ENCODE results near the gene STK16. TPM values are rescaled to one million over a fixed set of nuclear protein-coding genes. Genes with fewer than 3 reads are reported as not detected.
"Not testable (repeated sequence)": the region's sequence is repeated elsewhere in the genome, so short reads cannot be mapped to it uniquely, and the experiment has no call there.

The STK16 gene
- total and polyA plus RNA-seq, 4 donors: 16.4 to 38.7 (median 30.7) TPM

DNA sequence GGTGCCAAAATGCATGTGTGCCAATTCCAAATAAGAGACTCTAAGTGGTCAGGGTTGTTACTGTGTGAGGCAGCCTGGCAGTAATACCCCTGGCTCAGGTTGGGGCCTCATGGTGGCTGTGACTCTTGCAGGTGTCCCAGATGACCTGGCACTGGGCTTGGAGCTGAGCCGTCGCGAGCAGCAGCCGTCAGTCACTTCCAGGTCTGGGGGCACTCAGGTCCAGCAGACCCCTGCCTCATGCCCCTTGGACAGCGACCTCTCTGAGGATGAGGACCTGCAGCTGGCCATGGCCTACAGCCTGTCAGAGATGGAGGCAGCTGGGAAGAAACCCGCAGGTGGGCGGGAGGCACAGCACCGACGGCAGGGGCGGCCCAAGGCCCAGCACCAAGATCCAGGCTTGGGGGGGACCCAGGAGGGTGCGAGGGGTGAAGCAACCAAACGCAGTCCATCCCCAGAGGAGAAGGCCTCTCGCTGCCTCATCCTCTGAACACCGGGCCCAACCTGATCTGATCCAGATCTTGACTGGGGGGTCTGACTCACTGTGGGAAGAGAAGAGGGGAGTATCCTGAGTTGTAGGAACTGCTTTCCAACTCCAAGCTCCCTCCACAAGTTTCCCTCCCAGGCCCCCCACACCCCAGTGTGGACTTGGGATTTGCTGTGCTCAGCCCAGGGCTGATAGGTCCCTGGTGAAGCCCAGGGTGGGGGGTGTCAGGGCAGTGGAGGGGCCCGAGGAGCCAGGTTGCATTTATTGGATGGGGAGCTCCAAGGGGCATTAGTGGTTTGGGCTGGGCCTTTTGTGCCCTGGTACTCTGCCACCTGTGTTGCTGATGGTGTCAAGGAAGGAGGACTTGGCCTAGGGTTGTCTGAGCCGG lies 39.5 kb downstream of the STK16 start:
- Histone ChIP-seq H3K9me3 (ENCODE audit: control insufficient read depth, insufficient read depth, low read length) (no peaks in the 10 kb centered on the region), H3K27me3 (ENCODE audit: control insufficient read depth, insufficient read depth, low read length) (no peaks in the 10 kb centered on the region), H3K4me3 (ENCODE audit: low read depth, low read length) (no peak overlapping the region), H3K36me3 (ENCODE audit: control insufficient read depth, insufficient read depth, low read length) (peaks cover 72% of the 10 kb centered on the region), H3K27ac (ENCODE audit: low read depth, low read length) (peak overlapping the region; percentile 67), H3K4me1 (ENCODE audit: control insufficient read depth, insufficient read depth, low read length) (peaks cover 68% of the 10 kb centered on the region)
- 88% methylated on average over 12 of the region's 16 CpGs for WGBS (ENCODE audit: insufficient coverage)
- DNase-seq (ENCODE audit: low read depth in 4 of 6, low spot score in 6 of 6): no peak

DNA sequence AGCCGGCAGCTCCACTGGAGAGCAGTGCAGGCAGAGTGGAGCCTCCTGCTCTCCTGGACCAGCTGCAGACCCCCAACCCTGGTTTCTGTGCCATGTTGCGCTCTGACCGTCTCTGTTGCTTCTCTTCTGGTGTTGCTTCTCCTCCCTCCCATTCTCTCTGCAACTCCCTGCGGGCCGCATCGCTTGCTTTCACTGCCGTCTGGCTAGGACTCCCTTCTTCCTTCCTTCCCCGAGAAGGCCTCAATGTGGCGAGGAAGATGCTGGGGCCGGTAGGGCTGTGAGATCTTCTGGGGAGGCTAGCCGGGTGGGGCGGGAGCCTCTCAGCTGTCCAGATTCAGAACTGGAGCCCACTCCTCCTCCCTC lies 40.1 kb downstream of the STK16 start:
- DNase-seq (ENCODE audit: low read depth in 4 of 6, low spot score in 6 of 6): no peak
- H3K36me3 ChIP-seq (ENCODE audit: control insufficient read depth, insufficient read depth, low read length): peaks cover 74% of the 10 kb centered on the region
- peaks cover 68% of the 10 kb centered on the region for H3K4me1 ChIP-seq (ENCODE audit: control insufficient read depth, insufficient read depth, low read length)
- no peak overlapping the region for H3K4me3 ChIP-seq (ENCODE audit: low read depth, low read length)
- WGBS (ENCODE audit: insufficient coverage): 83% methylated on average over 4 of the region's 12 CpGs
- no peaks in the 10 kb centered on the region for H3K27me3 ChIP-seq (ENCODE audit: control insufficient read depth, insufficient read depth, low read length)
- H3K27ac ChIP-seq (ENCODE audit: low read depth, low read length): peak overlapping the region; percentile 67
- H3K9me3 ChIP-seq (ENCODE audit: control insufficient read depth, insufficient read depth, low read length): no peaks in the 10 kb centered on the region

- DNase-seq (ENCODE audit: low read depth in 4 of 6, low spot score in 6 of 6): peak in 2 of 6 donors; percentile 79 to 80
- H3K4me3 ChIP-seq (ENCODE audit: low read depth, low read length): no peak overlapping the region
- no peaks in the 10 kb centered on the region for H3K9me3 ChIP-seq (ENCODE audit: control insufficient read depth, insufficient read depth, low read length)
- WGBS (ENCODE audit: insufficient coverage): 30% methylated on average over 9 of the region's 17 CpGs
- peaks cover 68% of the 10 kb centered on the region for H3K4me1 ChIP-seq (ENCODE audit: control insufficient read depth, insufficient read depth, low read length)
- peaks cover 75% of the 10 kb centered on the region for H3K36me3 ChIP-seq (ENCODE audit: control insufficient read depth, insufficient read depth, low read length)
- peak overlapping the region; percentile 76 for H3K27ac ChIP-seq (ENCODE audit: low read depth, low read length)
- no peaks in the 10 kb centered on the region for H3K27me3 ChIP-seq (ENCODE audit: control insufficient read depth, insufficient read depth, low read length)
Observed at GRCh38 chr2:219285894-219286425, 40.7 kb downstream of the STK16 start.

DNA sequence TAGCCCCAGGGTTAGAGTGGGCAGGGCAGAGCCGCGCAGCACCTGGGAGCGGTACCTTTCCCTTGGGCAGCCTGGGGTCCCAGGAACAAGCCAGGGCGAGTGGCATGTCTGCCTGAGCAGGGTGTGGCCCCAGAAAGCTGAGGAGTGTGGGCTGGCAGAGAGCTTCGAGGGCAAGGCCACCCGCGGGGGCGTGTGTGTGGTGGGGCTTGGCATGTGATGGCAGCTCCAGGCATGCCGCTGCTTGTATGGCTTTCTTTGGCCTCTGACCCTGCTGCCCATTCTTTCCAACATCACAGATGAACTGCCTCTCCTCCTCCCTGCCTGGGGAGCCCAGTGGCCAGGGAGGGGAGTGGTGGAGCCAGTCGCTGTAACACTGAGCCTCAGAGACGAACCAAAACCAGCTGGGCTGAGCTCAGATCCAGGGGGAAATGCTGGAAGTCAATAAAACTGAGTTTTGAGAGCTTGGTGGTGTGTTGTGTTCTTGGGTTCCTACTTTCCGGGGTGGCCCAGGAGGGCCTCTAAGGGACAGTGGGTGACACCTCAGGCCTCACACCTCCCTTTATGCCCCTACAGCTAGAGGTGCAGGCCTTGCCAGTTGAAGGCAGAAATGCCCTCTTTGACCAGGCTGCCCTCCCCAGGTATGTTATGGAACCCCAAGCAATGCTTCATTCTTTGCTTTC lies 41.3 kb downstream of the STK16 start:
- peaks cover 65% of the 10 kb centered on the region for H3K4me1 ChIP-seq (ENCODE audit: control insufficient read depth, insufficient read depth, low read length)
- DNase-seq (ENCODE audit: low read depth in 4 of 6, low spot score in 6 of 6): peak in 1 of 6 donors; percentile 32
- peaks cover 69% of the 10 kb centered on the region for H3K36me3 ChIP-seq (ENCODE audit: control insufficient read depth, insufficient read depth, low read length)
- no peaks in the 10 kb centered on the region for H3K9me3 ChIP-seq (ENCODE audit: control insufficient read depth, insufficient read depth, low read length)
- H3K27ac ChIP-seq (ENCODE audit: low read depth, low read length): peak overlapping the region; percentile 76
- H3K27me3 ChIP-seq (ENCODE audit: control insufficient read depth, insufficient read depth, low read length): no peaks in the 10 kb centered on the region
- H3K4me3 ChIP-seq (ENCODE audit: low read depth, low read length): no peak overlapping the region
- WGBS (ENCODE audit: insufficient coverage): 76% methylated on average over 10 of the region's 12 CpGs

DNA sequence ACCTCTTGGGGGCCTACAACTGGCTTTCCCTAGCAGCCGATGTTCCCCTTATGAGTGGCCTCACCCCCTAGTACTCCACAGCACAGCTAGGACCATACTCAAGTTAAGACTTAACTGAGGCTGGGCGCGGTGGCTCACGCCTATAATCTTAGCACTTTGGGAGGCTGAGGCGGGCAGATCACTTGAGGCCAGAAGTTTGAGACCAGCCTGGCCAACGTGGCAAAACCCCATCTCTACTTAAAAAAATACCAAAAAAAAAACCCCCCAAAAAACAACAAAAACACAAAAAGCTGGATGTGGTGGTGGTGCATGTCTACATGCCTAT lies 41.8 kb downstream of the STK16 start:
- DNase-seq (ENCODE audit: low read depth in 4 of 6, low spot score in 6 of 6); H3K27me3 ChIP-seq (ENCODE audit: control insufficient read depth, insufficient read depth, low read length); H3K9me3 ChIP-seq (ENCODE audit: control insufficient read depth, insufficient read depth, low read length); H3K4me3 ChIP-seq (ENCODE audit: low read depth, low read length): not testable (repeated sequence)
- peaks cover 64% of the 10 kb centered on the region for H3K36me3 ChIP-seq (ENCODE audit: control insufficient read depth, insufficient read depth, low read length)
- H3K4me1 ChIP-seq (ENCODE audit: control insufficient read depth, insufficient read depth, low read length): peaks cover 60% of the 10 kb centered on the region
- 85% methylated on average over 4 of the region's 6 CpGs for WGBS (ENCODE audit: insufficient coverage)
- peak overlapping the region; percentile 76 for H3K27ac ChIP-seq (ENCODE audit: low read depth, low read length)

GRCh38 chr2:219287580-219288265 lies 42.4 kb downstream of the STK16 start:
- WGBS (ENCODE audit: insufficient coverage): 84% methylated on average over 9 of the region's 10 CpGs
- Histone ChIP-seq H3K4me1 (ENCODE audit: control insufficient read depth, insufficient read depth, low read length) (peaks cover 59% of the 10 kb centered on the region), H3K27ac (ENCODE audit: low read depth, low read length) (no peak overlapping the region), H3K9me3 (ENCODE audit: control insufficient read depth, insufficient read depth, low read length) (no peaks in the 10 kb centered on the region), H3K36me3 (ENCODE audit: control insufficient read depth, insufficient read depth, low read length) (peaks cover 62% of the 10 kb centered on the region), H3K27me3 (ENCODE audit: control insufficient read depth, insufficient read depth, low read length) (no peaks in the 10 kb centered on the region), H3K4me3 (ENCODE audit: low read depth, low read length) (no peak overlapping the region)
- no peak for DNase-seq (ENCODE audit: low read depth in 4 of 6, low spot score in 6 of 6)

DNA sequence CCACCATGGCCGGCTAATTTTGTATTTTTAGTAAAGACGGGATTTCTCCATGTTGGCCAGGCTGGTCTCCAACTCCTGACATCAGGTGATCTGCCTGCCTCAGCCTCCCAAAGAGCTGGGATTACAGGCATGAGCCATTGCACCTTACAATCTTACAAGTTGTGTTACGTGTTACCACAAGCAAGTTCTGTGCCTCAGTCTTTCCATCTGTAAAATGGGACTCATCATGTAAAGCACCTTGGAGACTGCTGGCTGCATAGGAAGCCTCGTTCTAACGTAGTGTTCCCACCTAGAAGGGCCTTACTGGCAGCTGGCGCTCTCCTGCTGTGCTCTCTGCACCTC lies 43.9 kb downstream of the STK16 start:
- Histone ChIP-seq H3K27me3 (ENCODE audit: control insufficient read depth, insufficient read depth, low read length) (no peaks in the 10 kb centered on the region), H3K9me3 (ENCODE audit: control insufficient read depth, insufficient read depth, low read length) (no peaks in the 10 kb centered on the region), H3K4me3 (ENCODE audit: low read depth, low read length) (no peak overlapping the region), H3K36me3 (ENCODE audit: control insufficient read depth, insufficient read depth, low read length) (peaks cover 52% of the 10 kb centered on the region), H3K27ac (ENCODE audit: low read depth, low read length) (peak overlapping the region; percentile 94), H3K4me1 (ENCODE audit: control insufficient read depth, insufficient read depth, low read length) (peaks cover 59% of the 10 kb centered on the region)
- DNase-seq (ENCODE audit: low read depth in 4 of 6, low spot score in 6 of 6): no peak
- WGBS (ENCODE audit: insufficient coverage): 60% methylated on average over 6 of the region's 6 CpGs

- H3K4me1 ChIP-seq (ENCODE audit: control insufficient read depth, insufficient read depth, low read length): peaks cover 61% of the 10 kb centered on the region
- WGBS (ENCODE audit: insufficient coverage): 38% methylated on average over 10 of the region's 16 CpGs
Observed at GRCh38 chr2:219289537-219290361, 44.5 kb downstream of the STK16 start.

More at GRCh38 chr2:219289537-219290361, 44.5 kb downstream of the STK16 start:
- peak overlapping the region; percentile 94 for H3K27ac ChIP-seq (ENCODE audit: low read depth, low read length)
- H3K27me3 ChIP-seq (ENCODE audit: control insufficient read depth, insufficient read depth, low read length): no peaks in the 10 kb centered on the region
- no peak overlapping the region for H3K4me3 ChIP-seq (ENCODE audit: low read depth, low read length)
- no peaks in the 10 kb centered on the region for H3K9me3 ChIP-seq (ENCODE audit: control insufficient read depth, insufficient read depth, low read length)
- DNase-seq (ENCODE audit: low read depth in 4 of 6, low spot score in 6 of 6): peak in 3 of 6 donors; percentile 56 to 92 (median 57)
- H3K36me3 ChIP-seq (ENCODE audit: control insufficient read depth, insufficient read depth, low read length): peaks cover 51% of the 10 kb centered on the region

Data from spinal cord (tissue), 10 donors.